Peyer's patch (tissue), 4 donors: ENCODE data around the gene SHLD2. TPM values are rescaled to one million over a fixed set of nuclear protein-coding genes. Genes with fewer than 3 reads are reported as not detected.
"Not testable (repeated sequence)": the region's sequence is repeated elsewhere in the genome, so short reads cannot be mapped to it uniquely, and the experiment has no call there.

Experiments used
- DNase-seq, 3 donors: peaks; one replicate each; pipeline ENCODE4 v3.0.0-alpha.2; 2017 to 2019
- H3K27ac ChIP-seq, 4 donors: fragments of 200-600 bp; sonication (generic); one replicate each; pipeline ENCODE4 v1.5.1; 2016 to 2019
- H3K27me3 ChIP-seq, 2 donors: fragments of 200-600 bp; sonication (generic); one replicate each; pipeline ENCODE4 v1.5.1; 2019
- H3K36me3 ChIP-seq, 3 donors: fragments of 200-600 bp; sonication (generic); one replicate each; pipeline ENCODE4 v1.5.1; 2016 to 2019
- H3K4me1 ChIP-seq, 4 donors: fragments of 200-600 bp; sonication (generic); one replicate each; pipeline ENCODE4 v1.5.1; 2016 to 2019
- H3K4me3 ChIP-seq, 4 donors: fragments of 200-600 bp; sonication (generic); 1 replicate in 3 of 4; 2 replicates in 1 of 4; pipeline ENCODE4 v1.5.1; 2016 to 2019; ENCODE audit warnings: mild to moderate bottlenecking in 1 of 4
- H3K9me3 ChIP-seq, 4 donors: fragments of 200-600 bp; sonication (generic); one replicate each; pipeline ENCODE4 v1.5.1; 2016 to 2019; ENCODE audit warnings: mild to moderate bottlenecking in 1 of 4
- total RNA-seq, 4 donors: library from RNA; depleted of rRNA; stranded (reverse); fragments of >200 nt; gene quantifications; one replicate each; pipeline ENCODE4 v1.1.0, GENCODE V29; 2016

Gene SHLD2
- total RNA-seq, 4 donors from 2014 or later = 35.2 to 55.3 (median 46.0) TPM

- DNase-seq = peak in 1 of 3 donors; percentile 55
- H3K4me3 ChIP-seq, H3K27ac ChIP-seq, H3K36me3 ChIP-seq, H3K4me1 ChIP-seq, H3K9me3 ChIP-seq, H3K27me3 ChIP-seq: not testable (repeated sequence)
Observed at GRCh38 chr10:87216120-87216519, 121.1 kb downstream of the SHLD2 start.

GRCh38 chr10:87219370-87219769, 124.4 kb downstream of the SHLD2 start:
- not testable (repeated sequence) for H3K36me3 ChIP-seq, H3K4me3 ChIP-seq, H3K4me1 ChIP-seq, H3K27ac ChIP-seq, H3K9me3 ChIP-seq, H3K27me3 ChIP-seq, DNase-seq

- not testable (repeated sequence) for H3K27ac ChIP-seq, H3K27me3 ChIP-seq, H3K4me3 ChIP-seq, H3K4me1 ChIP-seq, H3K9me3 ChIP-seq, H3K36me3 ChIP-seq, DNase-seq
Observed at GRCh38 chr10:87222789-87223188, 127.8 kb downstream of the SHLD2 start.

GRCh38 chr10:87225148-87225547, 130.1 kb downstream of the SHLD2 start, which contains the start of gene NUTM2A:
TSS of gene NUTM2A (plus strand) at chr10:87225448. CDS start at chr10:87225831, 383 bp downstream.
- not testable (repeated sequence) for H3K27me3 ChIP-seq, H3K4me1 ChIP-seq, H3K9me3 ChIP-seq, H3K36me3 ChIP-seq, H3K27ac ChIP-seq, H3K4me3 ChIP-seq, DNase-seq

DNA sequence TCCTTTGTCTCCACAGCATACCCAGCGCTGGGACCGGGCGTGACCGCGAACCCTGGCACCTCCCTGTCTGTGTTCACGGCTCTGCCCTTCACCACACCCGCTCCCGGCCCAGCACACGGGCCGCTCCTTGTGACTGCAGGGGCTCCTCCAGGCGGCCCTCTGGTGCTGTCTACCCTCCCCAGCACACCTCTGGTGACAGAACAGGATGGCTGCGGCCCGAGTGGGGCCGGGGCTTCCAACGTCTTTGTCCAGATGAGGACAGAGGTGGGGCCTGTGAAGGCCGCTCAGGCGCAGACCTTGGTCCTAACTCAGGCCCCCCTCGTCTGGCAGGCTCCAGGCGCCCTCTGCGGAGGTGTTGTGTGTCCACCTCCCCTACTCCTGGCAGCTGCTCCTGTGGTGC, 133.2 kb downstream of the SHLD2 start:
- DNase-seq, H3K36me3 ChIP-seq, H3K4me3 ChIP-seq, H3K4me1 ChIP-seq, H3K9me3 ChIP-seq, H3K27me3 ChIP-seq, H3K27ac ChIP-seq: not testable (repeated sequence)

DNA sequence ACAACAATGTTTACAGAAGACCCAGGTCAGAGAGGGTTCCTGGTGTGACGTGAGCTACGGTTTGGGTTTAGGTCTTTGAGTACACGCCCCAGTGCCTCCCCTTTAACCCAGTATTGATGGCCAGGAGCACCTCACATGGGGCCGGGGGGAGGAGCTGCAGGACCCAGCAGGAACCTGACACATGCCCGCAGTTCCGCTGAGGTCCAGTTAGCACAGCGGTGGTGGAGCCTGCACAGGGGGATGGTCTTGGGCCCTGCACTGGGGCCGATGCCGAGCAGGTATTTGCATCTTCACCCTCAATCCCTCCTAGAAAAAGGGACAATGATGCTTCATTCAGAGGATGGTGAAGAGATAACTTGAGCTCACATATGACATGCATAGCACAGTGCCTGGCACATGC, 134.2 kb downstream of the SHLD2 start:
- H3K4me3 ChIP-seq, H3K4me1 ChIP-seq, DNase-seq, H3K27me3 ChIP-seq, H3K27ac ChIP-seq, H3K36me3 ChIP-seq, H3K9me3 ChIP-seq: not testable (repeated sequence)

DNA sequence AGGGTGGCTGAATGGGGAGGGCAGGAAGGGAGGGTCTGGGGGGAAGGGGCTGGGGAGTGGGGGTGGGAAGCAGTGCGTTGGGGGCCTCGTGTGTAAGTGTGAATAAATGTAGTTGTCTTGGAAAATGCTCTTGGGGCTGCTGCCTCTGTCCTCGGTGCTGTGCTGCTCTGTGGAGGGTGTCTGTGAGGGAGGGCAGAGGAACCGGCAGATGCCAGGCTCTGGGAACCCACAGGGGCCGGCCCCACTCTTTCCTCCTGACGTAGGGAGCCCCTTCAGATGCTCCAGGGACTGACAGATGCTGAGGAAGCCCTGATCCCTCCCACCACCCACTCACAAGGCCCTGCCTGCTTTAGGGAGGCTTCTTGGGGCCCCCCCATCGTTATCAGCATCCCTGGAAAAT, 139.8 kb downstream of the SHLD2 start:
- H3K4me3 ChIP-seq, DNase-seq, H3K27ac ChIP-seq, H3K4me1 ChIP-seq, H3K36me3 ChIP-seq, H3K9me3 ChIP-seq, H3K27me3 ChIP-seq: not testable (repeated sequence)

GRCh38 chr10:87237244-87237643, 142.2 kb downstream of the SHLD2 start:
- H3K27ac ChIP-seq, H3K4me1 ChIP-seq, H3K36me3 ChIP-seq, H3K9me3 ChIP-seq, H3K4me3 ChIP-seq, H3K27me3 ChIP-seq: not testable (repeated sequence)
- peak in 2 of 3 donors; percentile 14 to 48 for DNase-seq

DNA sequence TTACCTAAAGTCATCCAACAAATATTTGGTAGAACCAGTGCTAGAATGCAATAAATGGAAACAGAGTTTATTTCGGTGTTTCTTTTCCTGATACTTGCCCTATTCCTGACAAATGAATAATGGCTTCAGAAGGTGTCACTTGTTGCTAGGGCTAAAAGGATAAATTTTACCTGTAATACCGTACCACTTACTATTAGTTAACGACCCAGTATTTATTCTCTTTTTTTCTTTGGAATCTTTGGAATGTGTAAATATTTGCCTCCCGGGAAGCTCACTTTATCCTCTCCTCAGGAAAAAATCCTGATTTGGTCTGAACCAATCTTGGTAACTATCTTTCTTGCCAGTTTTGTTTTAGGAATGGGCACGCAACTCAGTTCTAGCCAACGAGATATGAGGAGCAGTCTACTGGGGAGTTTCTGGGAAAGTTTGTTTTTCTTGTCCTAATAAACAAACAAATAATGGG, 144.4 kb downstream of the SHLD2 start:
- not testable (repeated sequence) for DNase-seq, H3K9me3 ChIP-seq, H3K4me3 ChIP-seq, H3K36me3 ChIP-seq, H3K27ac ChIP-seq, H3K27me3 ChIP-seq, H3K4me1 ChIP-seq

Other genes starting within 250 kb of the SHLD2 start
- gene MMRN2, start 137.6 kb upstream of the SHLD2 start, total RNA-seq = 10 to 100 TPM in 2 of 4 donors, 1 to 10 TPM in 2; 2.8 to 16.5 (median 12.6) TPM
- gene SNCG, start 136.6 kb upstream of the SHLD2 start, total RNA-seq = 1 to 10 TPM in 2 of 4 donors, not detected in 2; 2.4 to 8.2 TPM
- gene ADIRF, start 126.7 kb upstream of the SHLD2 start, total RNA-seq = 100 to 1,000 TPM in 3 of 4 donors, 10 to 100 TPM in 1; 86.6 to 605 (median 431) TPM
- gene FAM25A, start 74.9 kb upstream of the SHLD2 start, total RNA-seq = not detected
- 100 to 1,000 TPM; 116 to 308 (median 168) TPM for gene GLUD1, start 363 bp upstream of the SHLD2 start, total RNA-seq
- 1 to 10 TPM in 3 of 4 donors, under 1 TPM in 1; 0.83 to 3.5 (median 2.0) TPM for gene NUTM2A, start 130.2 kb downstream of the SHLD2 start, total RNA-seq